Right forelimb (tissue), 1 donor: ENCODE data around the gene TSPAN9.

Experiments
- DNase-seq: peaks from one replicate; pipeline ENCODE4 v3.0.0-alpha.2; 2018

TSPAN9 gene

GRCh38 chr12:3308063-3308462, 230.9 kb downstream of the TSPAN9 start:
- DNase-seq, result no peak

DNA sequence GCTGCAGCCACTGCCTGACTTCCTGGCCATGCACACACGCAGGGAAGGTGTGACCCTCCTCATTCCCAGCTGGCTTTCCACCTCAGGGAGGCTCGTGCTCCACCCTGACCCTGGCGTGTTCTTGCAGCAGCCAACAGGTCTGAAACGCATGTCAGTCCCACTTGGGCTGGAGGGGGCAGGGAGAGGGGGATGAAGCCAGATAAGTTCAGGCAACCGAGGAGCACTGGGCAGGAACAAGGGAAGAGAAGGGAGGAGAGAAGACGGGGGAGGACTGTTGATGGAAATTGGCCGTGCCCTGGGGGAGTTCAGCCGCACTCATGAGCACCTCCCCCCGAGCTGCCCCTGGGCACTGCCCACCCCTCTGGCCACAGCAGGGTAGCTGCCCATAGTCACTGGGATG, 231.4 kb downstream of the TSPAN9 start:
- peak; percentile 38 for DNase-seq

DNA sequence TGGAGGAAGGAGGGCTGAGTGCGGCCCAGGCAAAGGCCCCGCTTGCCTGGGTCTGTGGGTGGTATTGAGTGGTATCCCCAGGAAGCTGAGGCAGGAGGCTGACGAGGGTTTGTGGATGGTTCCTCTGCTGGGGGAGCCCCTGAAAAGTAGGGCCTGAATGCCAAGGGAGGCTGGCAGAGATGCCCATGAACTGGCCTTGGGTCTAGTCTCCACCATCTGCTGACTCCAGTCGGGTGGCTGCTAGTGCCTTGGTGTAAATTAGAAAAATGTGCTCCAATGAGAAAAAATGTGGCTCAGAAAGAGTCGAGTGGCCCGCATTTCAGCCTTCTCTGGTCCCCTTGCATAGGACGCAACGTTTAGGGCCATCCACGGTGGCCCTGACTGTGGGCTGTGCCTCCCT, 232.6 kb downstream of the TSPAN9 start:
- no peak for DNase-seq

- DNase-seq, result peak; percentile 40
Measured at GRCh38 chr12:3310271-3311026, 233.3 kb downstream of the TSPAN9 start.

DNA sequence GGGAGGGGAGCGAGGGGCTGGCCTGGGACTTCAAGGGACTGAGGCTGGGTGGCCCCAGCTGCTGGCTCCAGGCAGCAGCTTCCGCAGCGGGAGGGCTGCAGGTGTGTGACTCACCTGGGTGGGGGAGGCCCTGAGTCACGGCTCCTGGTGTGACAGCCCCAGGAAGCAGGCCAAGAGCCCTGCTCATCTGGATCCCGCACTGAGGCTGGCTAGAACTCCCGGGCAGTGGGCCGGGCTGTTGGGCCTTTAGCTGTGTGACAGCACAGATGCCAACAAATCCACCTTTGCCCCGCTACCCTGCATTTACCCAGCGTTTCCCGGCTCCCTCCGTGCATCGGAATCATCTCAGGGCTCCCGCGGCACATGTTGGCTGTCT, 233.8 kb downstream of the TSPAN9 start:
- no peak for DNase-seq

DNA sequence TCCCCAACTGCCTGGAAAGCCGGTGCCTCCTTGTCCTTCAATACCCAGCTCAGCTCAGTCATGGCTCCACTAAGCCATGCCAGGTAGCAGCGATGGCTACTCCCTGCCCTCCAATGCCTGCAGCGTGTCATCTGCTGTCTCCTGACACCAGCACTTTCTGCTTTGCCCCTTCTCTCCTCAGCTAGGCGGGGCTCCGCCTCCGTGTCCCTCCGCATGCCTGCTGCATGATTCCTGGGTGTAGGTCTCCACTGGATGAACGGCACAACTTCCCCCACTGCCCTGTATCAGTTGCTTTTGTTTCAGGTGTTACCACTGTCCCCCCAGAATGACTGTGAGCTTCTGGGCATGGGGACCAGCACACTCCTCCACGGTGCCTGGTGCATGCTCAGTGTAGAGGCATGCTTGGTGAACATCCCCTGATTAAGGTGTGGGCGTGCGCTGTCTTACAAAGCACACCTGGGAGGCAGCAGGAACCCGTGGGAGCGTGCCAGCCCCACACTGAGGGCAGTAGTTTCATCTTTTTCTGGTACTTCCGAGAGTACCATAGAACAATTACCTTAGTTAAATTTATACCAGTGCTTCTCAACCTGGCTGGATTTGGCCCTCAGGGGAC, 234.4 kb downstream of the TSPAN9 start:
- no peak for DNase-seq

GRCh38 chr12:3313066-3313465, 235.9 kb downstream of the TSPAN9 start:
- no peak for DNase-seq

DNA sequence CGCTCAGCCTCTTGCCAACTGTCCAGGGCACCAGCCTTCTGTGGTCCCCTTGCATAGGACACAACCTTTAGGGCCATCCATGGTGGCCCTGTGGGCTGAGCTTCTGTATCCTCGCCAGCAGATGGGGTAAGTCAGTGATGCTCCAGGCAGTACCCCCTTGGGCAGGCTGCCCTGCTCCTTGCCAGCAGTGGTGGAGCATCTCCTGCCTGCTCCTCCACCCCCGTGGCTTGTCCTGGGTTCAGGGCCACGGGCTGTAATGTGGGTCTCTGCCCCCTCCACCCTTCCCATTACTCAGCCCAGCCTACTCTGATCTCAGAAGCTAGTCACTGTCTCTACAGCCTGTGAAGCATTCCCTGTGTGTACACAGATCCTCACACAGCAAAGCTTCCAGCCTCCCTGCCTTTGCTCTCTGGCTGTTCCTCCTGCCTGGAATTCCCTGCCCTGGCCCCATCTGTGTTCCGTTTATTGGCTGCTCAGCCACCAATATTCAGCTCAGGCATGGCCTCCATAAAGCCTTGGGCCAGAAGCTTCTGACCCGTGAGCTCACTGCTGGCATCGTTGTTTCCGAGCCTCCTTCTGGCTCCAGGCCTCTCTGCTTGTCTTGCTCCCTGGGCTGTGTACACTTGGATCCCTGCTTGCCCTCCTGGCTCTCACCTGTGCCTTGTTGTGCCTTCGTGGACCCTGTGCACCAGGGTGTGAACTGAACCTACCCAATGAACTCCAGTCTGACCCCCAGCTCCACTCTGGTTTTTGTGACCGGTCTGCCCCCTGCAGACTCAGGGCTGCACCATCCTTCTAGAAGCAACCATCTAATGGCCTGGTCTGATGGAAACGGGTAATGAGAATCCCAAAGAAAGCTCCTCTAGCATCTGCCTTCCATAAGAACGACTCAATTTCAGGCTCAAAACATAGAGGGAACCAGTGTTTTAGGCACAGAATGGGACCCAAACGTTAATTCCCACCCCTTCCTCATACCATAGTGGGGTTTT, 236.8 kb downstream of the TSPAN9 start:
- peak; percentile 65 for DNase-seq

- DNase-seq, result peak; percentile 84
Measured at GRCh38 chr12:3315201-3315661, 238.1 kb downstream of the TSPAN9 start.

- no peak for DNase-seq
Measured at GRCh38 chr12:3316776-3317480, 239.7 kb downstream of the TSPAN9 start.

- DNase-seq, result no peak
Measured at GRCh38 chr12:3317481-3317815, 240.3 kb downstream of the TSPAN9 start.

DNA sequence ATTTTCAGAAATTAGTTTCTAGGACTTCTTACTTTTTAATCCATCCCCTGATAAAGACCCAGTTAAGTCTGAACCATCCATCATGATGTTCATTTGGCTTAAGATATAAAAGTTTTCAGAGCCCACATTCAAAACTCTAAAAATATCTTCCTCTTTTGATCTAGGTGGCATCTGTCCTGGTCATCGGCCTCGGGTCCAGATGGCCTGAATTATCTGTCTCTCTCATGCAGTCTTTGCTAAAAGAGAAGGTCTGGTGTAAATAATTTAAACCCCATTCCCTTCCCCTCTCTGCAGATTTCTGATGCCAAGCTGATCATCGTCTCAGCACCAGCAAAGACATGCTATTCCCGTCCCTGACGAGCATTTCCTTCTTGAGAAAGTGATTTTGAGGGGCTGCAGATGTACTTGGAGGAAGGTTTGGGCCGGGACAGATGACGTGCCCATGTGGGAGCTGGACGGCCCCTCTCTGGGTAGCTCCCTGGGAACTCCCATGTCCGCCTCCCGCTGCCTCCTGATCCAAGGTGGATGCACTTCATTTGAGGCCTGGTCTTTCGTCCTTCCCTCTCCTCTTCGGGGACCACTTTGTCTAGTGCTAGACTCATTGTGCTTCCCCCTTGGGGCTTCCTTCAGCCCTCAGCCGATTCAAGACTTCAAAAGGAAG, 240.8 kb downstream of the TSPAN9 start:
- DNase-seq, result no peak

- peak; percentile 39 for DNase-seq
Measured at GRCh38 chr12:3319723-3320492, 242.7 kb downstream of the TSPAN9 start.

GRCh38 chr12:3320881-3321509, 243.8 kb downstream of the TSPAN9 start:
- DNase-seq, result no peak

DNA sequence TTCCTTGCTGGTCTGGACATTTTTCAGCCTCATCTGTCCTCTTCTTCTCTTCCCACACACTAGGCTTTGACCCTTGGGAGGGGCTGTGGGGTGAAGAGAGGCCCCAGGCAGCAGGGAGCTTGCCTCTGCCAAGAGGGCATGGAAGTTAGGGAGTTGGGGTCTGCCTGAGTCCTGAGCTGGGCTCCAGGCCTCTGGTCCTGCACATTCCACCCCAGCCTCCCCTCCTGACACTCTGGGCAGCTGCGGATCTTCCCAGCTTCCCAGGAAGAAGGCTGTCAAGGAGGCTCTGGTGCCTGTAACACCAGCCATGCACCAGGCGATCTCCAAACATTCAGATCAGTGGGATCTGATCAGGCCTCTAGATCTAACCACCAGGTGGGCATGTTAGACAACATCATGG, 244.7 kb downstream of the TSPAN9 start:
- DNase-seq, result no peak

- no peak for DNase-seq
Measured at GRCh38 chr12:3323002-3323685, 246.0 kb downstream of the TSPAN9 start.

DNA sequence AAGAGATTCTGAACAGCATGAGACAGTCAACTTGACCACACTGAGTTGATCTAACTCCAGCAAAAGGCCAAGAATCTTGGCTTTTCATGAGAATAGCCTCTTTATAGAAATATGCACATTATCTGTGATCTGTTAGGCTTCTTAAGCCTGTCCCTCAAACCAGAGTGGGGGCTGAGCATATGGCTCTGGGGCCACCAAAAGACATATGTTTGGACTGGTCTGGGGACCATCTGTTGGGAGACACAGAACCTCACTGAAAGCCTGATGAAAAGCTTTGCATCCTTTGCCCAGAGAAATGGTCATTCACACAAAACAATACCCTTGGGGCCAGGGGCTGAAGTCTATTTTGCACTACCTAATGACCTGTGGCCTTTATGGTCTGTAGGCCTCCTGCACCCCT, 248.6 kb downstream of the TSPAN9 start:
- DNase-seq, result no peak

DNA sequence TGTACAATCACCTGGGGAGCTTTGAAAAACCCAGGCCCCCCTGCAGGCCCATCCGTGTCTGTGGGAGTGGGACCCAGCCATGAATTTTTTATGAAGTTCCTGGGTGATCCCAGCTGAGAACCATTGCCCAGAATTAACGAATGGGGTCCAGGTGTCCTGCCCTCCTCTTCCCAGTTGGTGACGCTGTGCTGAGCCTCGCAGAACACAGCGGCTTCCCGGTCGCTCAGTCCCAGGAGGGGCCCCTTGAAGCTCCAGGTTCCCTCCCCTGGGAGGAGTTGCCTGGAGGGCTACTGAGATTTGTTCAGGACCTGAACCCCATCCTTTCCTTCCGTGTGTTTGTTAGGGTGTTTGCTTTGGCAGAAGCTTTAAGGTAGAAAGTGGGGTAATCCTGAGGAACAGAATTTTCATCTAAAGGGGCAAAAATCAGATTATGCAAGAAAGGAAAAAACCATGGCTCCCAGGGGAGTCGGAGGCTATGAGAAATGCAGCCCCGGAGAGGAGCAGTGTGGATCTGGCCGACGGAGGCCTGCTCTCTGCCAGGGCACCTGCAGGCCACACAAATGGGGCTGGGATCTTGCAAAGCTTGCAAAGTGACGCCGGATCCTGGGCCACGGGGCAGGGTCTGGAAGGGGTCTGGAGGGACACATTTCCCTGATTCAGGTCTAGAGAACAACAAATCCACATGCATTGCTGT, 249.1 kb downstream of the TSPAN9 start:
- DNase-seq, result no peak
